Measurements from ENCODE around the gene SPC24. TPM values are rescaled to one million over a fixed set of nuclear protein-coding genes. Genes with fewer than 3 reads are reported as not detected.

Gene SPC24
- total RNA-seq, 1 donor from 2014 or later: 33.0 TPM

- no peak for TF ChIP-seq CTCF (conservative IDR thresholded peaks at IDR 0.05; ENCODE audit: low read depth, low read length)
- DNase-seq (ENCODE audit: low read depth): no peak
- H3K4me3 ChIP-seq (ENCODE audit: low read depth, low read length): no peak overlapping the region
Measured at GRCh38 chr19:11172576-11172975, 17.0 kb upstream of the SPC24 start.

GRCh38 chr19:11171144-11171543 lies 15.6 kb upstream of the SPC24 start:
- DNase-seq (ENCODE audit: low read depth): no peak
- no peak for TF ChIP-seq CTCF (conservative IDR thresholded peaks at IDR 0.05; ENCODE audit: low read depth, low read length)
- H3K4me3 ChIP-seq (ENCODE audit: low read depth, low read length): no peak overlapping the region

DNA sequence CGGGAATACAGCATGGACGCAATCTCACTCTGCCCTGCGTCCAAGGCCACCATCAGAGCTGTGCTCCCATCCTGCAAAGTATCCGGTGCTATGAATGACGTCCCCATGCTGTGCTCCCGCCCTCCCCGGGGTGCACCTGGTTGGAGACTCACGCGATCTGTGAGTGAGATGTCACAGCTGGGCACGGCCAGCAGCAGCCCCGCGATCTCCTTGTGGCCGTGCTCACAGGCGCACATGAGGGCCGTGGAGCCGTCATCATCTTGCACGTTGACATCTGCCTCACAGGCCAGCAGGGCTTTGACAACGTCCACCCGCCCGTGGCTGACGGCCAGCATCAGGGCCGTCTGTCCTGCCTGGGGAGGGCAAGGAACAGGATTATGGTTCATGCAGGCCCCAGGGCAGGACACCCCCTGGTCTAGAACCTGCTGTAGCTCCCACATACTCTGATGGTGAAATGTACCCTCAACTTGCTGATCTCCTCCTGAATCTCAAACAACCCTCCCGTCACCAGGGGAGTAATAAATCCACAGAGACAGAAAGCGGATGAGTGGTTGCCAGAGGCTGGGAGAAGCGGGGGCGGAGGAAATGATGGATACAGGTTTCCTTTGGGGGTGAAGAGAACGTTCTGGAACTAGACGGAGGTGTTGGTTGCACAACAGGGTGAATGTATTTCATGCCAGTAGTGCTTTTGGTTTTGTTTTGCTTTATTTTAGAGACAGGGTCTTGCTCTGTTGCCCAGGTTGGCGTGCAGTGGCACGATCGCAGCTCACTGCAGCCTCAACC lies 14.5 kb upstream of the SPC24 start:
- no peak overlapping the region for H3K4me3 ChIP-seq (ENCODE audit: low read depth, low read length)
- DNase-seq (ENCODE audit: low read depth): no peak
- TF ChIP-seq CTCF (conservative IDR thresholded peaks at IDR 0.05; ENCODE audit: low read depth, low read length): no peak

- TF ChIP-seq CTCF (conservative IDR thresholded peaks at IDR 0.05; ENCODE audit: low read depth, low read length): no peak
- DNase-seq (ENCODE audit: low read depth): peak; percentile 94
- H3K4me3 ChIP-seq (ENCODE audit: low read depth, low read length): no peak overlapping the region
Measured at GRCh38 chr19:11168568-11168967, 13.0 kb upstream of the SPC24 start.

- DNase-seq (ENCODE audit: low read depth): no peak
- no peak overlapping the region for H3K4me3 ChIP-seq (ENCODE audit: low read depth, low read length)
- no peak for TF ChIP-seq CTCF (conservative IDR thresholded peaks at IDR 0.05; ENCODE audit: low read depth, low read length)
Measured at GRCh38 chr19:11166281-11167142, 10.9 kb upstream of the SPC24 start.

DNA sequence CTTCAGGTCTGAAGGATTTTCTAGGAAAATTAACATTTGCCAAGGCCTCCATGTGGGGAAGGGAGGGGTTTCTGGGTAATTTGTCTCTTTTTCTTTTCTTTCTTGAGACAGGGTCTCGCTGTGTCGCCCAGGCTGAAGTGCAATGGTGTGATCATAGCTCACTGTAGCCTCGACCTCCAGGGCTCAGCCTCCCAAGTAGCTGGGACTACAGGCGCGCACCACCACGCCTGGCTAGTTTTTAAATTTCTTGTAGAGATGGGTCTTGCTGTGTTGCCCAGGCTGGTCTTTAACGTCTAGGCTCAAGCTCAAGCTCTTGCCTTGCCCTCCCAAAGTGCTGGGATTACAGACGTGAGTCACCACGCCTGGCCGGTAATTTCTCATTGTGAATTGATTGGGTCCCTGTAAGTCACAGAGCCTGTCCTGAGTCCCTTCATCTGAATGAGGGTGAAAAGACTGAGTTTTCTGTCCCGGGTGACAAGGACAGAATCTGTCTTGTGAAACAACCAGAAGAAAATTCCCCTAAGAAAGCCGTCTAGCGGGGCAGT lies 10.0 kb upstream of the SPC24 start:
- TF ChIP-seq CTCF (conservative IDR thresholded peaks at IDR 0.05; ENCODE audit: low read depth, low read length): no peak
- H3K4me3 ChIP-seq (ENCODE audit: low read depth, low read length): no peak overlapping the region
- no peak for DNase-seq (ENCODE audit: low read depth)
